Measurements from ENCODE around the gene RASD1.
"Not testable (repeated sequence)": the region's sequence is repeated elsewhere in the genome, so short reads cannot be mapped to it uniquely, and the experiment has no call there.

RASD1 gene

DNA sequence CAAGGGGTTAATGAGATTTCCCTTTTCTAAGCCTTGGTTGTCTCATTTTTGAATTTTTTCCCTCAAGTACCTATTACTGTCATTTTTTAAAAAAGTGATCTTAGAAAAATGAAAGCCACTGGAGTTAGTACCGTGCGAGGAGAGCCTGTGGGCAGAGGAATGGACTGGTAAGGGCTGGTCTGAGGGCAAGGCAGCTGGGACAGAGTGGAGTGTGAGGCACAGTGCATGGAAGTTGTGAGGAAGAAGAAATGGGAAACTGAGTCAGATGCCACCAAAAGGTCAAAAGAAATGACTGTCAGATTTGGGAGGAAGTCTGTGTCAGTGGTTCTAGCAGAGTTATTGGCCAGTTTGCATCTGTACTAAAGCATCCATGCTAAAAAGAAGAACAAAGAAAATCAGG is 8.2 kb downstream of the RASD1 start:
- TF ChIP-seq, protein P1, sequence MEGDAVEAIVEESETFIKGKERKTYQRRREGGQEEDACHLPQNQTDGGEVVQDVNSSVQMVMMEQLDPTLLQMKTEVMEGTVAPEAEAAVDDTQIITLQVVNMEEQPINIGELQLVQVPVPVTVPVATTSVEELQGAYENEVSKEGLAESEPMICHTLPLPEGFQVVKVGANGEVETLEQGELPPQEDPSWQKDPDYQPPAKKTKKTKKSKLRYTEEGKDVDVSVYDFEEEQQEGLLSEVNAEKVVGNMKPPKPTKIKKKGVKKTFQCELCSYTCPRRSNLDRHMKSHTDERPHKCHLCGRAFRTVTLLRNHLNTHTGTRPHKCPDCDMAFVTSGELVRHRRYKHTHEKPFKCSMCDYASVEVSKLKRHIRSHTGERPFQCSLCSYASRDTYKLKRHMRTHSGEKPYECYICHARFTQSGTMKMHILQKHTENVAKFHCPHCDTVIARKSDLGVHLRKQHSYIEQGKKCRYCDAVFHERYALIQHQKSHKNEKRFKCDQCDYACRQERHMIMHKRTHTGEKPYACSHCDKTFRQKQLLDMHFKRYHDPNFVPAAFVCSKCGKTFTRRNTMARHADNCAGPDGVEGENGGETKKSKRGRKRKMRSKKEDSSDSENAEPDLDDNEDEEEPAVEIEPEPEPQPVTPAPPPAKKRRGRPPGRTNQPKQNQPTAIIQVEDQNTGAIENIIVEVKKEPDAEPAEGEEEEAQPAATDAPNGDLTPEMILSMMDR (conservative IDR thresholded peaks at IDR 0.05; ENCODE audit: low read depth, low read length), result no peak
- DNase-seq (ENCODE audit: low read depth), result no peak
- H3K4me3 ChIP-seq (ENCODE audit: low read length), result no peak overlapping the region

DNA sequence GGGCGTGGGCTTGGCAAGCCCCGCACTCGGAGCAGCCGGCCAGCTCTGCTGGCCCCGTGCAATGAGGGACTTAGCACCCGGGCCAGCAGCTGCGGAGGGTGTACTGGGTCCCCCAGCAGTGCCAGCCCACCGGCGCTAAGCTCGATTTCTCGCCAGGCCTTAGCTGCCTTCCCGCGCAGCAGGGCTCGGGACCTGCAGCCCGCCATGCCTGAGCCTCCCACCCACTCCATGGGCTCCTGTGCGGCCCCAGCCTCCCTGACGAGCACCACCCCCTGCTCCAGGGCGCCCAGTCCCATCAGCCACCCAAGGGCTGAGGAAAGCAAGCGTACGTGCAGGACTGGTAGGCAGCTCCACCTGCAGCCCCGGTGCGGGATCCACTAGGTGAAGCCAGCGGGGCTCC is 9.8 kb downstream of the RASD1 start:
- not testable (repeated sequence) for H3K4me3 ChIP-seq (ENCODE audit: low read length); DNase-seq (ENCODE audit: low read depth)

DNA sequence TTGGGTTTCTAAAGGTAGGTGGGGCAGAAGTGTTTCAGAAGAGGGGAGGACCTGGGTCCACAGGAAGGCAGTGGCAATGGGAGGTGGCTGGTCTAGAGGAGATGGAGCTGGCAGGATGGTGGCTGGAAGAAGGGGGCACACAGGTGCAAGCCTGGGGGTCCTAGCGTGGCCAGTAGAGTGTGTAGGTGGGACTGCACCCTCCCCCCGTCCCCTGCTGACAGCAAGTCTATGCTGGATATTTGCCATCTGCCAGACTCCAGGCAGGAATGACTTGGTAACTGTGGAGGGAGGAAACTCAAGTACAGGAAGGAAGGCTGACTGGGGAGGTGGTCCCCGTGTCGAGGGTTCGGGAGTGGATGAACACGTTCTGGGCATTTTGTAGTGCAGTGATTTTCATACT is 10.8 kb downstream of the RASD1 start:
- DNase-seq (ENCODE audit: low read depth), result no peak
- no peak overlapping the region for H3K4me3 ChIP-seq (ENCODE audit: low read length)
- TF ChIP-seq, protein P1 (conservative IDR thresholded peaks at IDR 0.05; ENCODE audit: low read depth, low read length), result no peak

DNA sequence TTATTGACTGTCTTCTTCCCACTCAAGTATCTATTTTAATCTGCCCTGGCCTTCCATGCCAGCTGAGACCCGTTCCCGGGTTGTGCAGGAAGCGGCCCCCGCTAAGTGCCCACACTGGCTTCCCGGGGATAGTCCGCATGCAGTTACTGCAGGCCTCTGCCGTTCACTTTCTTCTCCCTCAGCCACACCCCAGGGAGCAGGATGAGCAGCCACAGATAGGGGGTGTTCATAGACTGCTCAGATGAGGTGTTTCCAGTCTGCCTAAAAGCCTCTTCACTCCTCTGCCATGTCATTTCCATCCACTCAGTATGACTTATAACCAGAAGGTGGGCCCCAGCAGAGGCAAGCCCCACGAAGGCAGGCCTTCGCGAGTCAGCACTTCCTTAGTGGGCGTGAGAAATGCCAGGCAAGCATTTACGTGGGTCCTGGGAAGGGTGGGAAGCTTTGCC is 11.7 kb downstream of the RASD1 start:
- TF ChIP-seq, protein P1 (conservative IDR thresholded peaks at IDR 0.05; ENCODE audit: low read depth, low read length), result no peak
- no peak for DNase-seq (ENCODE audit: low read depth)

DNA sequence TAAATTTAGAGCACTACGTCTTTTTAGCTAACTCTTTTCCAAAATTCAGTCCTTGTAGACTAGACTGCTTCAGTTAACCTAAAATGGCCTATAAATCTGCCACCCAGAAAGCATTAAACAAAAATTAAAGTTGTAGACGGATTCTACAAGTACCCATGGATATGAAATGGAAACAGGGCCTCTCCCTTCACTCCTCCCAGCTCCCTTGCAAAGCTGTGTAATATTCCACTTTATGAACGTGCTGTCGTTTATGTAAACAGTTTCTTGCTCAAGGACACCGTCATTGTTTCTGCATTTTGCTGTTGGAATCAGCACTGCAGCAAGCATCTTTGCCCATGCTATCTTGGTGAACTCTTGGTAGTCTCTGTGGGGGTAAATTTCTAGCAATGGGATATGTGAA is 14.3 kb downstream of the RASD1 start:
- TF ChIP-seq, protein P1 (conservative IDR thresholded peaks at IDR 0.05; ENCODE audit: low read depth, low read length), result no peak
- DNase-seq (ENCODE audit: low read depth), result no peak
- no peak overlapping the region for H3K4me3 ChIP-seq (ENCODE audit: low read length)

More for the DNA sequence above, 11.7 kb downstream of the RASD1 start:
- no peak overlapping the region for H3K4me3 ChIP-seq (ENCODE audit: low read length)

DNA sequence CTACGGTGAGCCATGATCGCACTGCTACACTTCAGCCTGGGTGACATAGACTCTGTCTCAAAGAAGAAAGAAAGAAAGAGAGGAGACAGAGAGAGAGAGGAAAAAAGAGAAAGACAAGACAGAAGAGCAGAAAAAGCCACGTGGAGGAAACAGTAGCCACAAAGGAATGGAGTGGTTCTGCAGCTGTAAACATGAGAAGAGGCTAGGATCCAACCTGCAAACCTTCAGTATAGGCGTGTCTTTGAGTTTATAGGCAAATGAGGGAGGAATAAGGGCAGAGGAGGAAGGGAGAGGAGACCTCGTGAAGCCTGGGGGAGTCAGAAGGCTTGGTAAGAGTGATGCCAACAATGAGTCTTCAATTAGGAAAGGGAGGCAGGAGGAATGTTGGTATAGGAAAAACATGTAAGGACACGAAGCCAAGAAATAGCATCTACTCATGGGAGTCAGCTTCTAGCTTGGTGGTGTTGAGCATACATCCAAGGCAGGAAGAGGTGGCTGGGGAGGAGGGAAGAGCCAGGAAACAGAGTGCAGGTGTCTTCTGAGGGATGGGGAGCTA is 15.5 kb downstream of the RASD1 start:
- no peak overlapping the region for H3K4me3 ChIP-seq (ENCODE audit: low read length)
- no peak for DNase-seq (ENCODE audit: low read depth)
- TF ChIP-seq, protein P1 (conservative IDR thresholded peaks at IDR 0.05; ENCODE audit: low read depth, low read length), result no peak

DNA sequence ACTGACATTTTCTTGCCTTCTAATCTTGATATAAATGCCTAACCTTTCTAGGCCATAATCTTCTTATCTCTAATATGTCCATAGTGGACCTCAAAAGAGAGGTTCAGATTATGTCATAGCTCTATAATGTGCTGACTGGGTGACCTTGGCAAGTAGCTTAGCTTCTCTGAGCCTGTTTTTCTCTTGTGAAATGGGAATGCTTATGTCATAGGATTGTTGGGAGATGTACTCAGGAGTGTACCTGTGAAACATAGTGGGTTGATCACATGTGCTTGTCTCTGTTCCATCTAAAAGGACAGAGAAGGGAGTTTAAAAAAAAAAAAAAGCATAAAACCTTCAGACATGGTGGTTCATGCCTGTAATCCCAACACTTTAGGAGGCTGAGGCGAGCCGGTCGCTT is 17.0 kb downstream of the RASD1 start:
- H3K4me3 ChIP-seq (ENCODE audit: low read length), result no peak overlapping the region
- TF ChIP-seq, protein P1 (conservative IDR thresholded peaks at IDR 0.05; ENCODE audit: low read depth, low read length), result no peak
- DNase-seq (ENCODE audit: low read depth), result no peak
